ENCODE data around the gene CMTM6.
"Not testable (repeated sequence)": the region's sequence is repeated elsewhere in the genome, so short reads cannot be mapped to it uniquely, and the experiment has no call there.

CMTM6 gene

DNA sequence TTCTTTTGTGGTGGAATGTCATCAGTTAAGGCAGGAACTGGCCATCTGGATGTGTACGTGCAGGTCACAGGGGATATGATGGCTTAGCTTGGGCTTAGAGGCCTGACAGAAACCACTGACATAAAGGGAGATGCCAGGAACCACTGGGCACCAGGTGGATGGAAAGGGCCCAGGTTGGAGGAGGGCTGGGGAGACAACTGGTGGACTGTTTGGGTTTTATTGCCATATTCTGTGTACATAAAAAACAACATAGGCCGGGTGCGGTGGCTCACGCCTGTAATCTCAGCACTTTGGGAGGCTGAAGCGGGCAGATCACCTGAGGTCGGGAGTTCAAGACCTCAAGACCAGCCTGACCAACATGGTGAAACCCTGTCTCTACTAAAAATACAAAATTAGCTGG, 35.8 kb downstream of the CMTM6 start:
- not testable (repeated sequence) for DNase-seq (ENCODE audit: low spot score)

DNA sequence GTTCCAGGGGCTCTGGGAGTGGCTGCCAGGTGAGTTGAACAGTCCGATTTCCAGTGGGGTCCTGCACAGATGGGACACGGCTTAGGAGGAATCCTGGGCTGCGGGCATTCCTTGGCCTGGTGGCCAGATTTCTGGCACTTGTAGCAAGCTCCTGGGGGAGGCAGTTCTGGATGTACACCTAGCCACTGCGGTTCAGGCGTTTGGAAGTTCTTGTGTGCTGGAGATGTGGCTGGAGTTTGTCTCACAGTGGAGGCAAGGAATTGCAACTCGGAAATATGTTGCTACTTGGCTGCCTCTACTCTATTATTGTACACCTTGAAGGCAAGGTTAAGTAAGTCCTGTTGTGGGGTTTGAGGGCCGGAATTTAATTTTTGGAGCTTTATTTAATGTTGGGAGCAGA, 37.9 kb downstream of the CMTM6 start:
- not testable (repeated sequence) for DNase-seq (ENCODE audit: low spot score)

DNA sequence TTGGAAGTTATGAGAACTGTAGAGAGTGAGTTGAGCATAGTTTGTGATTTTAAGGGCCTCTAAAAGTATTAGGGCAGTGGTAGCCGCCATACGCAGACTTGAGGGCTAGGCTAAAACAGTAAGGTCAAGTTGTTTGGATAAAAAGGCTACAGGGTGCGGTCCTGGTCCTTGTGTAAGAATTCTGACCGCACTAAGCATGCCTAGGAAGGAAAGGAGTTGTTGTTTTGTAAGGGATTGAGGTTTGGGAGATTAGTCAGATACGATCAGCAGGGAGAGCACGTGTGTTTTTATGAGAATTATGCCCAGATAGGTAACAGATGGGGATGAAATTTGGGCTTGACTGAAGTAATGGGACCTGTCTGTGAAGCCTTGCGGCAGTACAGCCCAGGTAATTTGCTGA, 39.2 kb downstream of the CMTM6 start:
- DNase-seq (ENCODE audit: low spot score): not testable (repeated sequence)

DNA sequence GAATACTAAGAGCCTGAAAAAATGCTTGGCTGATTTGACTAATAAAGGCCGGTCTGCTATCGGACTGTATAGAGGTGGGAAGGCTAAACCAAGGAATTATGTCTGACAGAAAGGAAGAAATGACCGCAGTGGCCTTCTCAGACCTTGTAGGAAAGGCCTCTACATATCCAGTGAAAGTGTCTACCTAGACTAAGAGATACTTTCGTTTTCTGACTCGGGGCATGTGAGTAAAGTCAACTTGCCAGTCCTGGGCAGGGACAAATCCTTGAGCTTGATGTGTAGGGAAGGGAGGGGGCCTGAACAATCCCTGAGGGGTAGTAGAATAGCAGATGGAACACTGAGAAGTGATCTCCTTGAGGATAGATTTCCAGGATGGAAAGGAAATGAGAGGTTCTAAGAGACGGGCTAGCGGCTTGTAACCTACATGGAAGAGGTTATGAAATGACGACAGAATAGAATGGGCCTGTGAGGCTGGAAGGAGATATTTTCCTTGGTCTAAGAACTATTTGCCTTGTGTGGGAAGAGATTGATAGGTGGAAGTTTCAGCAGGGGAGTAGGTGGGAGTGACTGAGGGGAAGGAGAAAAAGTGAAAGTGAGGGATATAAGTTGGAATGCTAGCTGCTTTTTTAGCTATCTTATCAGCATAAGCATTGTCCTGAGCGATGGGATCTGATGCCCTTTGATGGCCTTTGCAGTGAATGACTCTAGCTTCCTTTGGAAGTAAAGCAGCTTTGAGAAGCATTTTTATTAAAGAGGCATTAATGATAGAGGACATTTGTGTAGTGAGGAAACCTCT, 40.3 kb downstream of the CMTM6 start:
- DNase-seq (ENCODE audit: low spot score): not testable (repeated sequence)

DNA sequence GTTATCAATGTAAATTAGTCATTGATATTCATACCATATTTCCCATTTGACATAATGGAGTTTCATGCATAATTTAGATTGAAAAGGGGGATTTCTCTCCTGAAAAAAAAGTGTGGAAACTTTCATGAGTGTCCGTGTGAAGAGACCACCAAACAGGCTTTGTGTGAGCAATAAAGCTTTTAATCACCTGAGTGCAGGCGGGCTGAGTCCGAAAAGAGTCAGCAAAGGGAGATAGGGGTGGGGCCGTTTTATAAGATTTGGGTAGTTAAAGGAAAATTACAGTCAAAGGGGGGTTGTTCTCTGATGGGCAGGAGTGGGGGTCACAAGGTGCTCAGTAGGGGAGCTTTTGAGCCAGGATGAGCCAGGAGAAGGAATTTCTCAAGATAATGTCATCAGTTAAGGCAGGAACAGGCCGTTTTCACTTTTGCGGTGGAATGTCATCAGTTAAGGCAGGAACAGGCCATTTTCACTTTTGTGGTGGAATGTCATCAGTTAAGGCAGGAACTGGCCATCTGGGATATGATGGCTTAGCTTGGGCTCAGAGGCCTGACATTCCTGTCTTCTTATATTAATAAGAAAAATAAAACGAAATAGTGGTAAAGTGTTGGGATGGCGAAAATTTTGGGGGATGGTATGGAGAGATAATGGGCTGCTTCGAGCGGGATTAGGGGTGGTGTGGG, 41.7 kb downstream of the CMTM6 start:
- DNase-seq (ENCODE audit: low spot score): not testable (repeated sequence)

DNA sequence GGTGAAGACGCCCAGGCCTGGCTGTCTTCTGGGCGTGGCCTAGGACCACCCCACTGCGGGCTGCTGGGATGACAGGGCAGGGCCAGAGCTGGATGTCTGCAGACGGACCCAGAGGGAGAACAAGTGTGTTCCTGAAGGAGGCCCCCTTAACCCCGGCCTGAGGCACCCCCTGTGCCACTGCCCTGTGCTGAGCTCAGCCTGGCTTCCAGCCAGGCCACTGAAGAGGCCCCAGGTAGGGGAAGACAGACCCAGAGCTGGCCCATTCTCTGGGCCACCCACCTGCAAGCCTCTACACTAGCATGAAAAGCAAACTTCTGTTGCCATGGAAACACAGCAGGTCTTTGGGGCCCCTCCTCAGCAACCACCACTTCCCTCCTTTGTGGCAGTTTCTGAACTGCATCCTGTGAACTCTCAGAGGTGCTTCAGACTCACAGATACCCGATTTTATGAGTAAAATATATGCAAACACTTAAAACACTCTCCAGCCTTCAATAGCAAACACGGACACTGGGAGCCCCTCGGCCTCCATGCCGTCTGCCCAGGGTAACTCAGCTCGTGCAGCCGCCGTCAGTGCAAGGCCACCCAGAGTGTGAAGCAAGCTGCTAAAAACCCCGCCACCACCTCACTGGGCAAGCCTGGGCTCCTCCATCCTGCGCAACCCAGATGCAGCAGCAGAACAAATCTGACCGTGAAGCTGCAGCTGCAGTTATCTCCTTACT, 42.5 kb downstream of the CMTM6 start:
- DNase-seq (ENCODE audit: low spot score): no peak

DNA sequence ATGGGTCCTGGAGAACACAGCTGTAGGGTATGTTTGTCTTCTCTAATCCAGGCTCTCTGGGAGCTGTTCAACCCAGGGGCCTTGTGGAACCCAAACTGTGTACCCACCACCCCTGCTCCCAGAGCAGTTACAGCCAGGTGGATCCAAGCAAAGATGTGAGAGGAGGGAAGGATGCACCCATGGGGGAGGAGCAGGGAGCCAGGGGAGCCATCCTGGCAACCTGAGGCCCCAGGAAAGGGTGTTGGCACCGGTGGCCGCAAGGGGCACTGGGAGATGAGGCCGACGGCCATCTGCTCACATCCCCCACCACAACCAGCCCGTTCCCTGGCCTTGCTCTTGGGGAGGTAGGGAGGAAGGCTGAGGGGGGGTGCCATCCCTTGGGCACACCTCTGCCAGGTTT, 43.2 kb downstream of the CMTM6 start:
- DNase-seq (ENCODE audit: low spot score): no peak

DNA sequence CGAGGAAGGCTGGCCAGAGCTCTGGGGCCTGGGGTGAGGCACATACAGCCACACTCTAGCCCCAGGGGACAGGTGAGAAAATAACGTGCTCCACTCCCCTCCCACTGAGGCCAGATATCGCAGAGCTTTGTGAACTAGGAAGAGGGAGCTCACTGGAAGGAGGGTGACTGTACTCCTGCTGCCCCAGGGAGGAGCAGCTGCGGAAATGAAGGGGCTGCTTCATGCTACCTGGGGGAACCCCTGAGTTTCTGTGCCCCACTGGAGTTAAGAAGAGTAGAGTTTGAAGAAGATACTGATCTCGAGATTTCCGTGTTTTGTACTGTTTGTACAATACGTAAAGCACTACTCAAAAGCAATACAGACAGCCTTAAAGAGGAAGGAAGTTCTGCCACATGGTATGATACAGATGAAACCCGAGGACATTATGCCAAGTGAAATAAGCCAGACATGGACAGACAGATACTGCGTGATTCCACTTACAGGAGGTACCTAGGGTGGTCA, 44.6 kb downstream of the CMTM6 start:
- DNase-seq (ENCODE audit: low spot score): no peak

DNA sequence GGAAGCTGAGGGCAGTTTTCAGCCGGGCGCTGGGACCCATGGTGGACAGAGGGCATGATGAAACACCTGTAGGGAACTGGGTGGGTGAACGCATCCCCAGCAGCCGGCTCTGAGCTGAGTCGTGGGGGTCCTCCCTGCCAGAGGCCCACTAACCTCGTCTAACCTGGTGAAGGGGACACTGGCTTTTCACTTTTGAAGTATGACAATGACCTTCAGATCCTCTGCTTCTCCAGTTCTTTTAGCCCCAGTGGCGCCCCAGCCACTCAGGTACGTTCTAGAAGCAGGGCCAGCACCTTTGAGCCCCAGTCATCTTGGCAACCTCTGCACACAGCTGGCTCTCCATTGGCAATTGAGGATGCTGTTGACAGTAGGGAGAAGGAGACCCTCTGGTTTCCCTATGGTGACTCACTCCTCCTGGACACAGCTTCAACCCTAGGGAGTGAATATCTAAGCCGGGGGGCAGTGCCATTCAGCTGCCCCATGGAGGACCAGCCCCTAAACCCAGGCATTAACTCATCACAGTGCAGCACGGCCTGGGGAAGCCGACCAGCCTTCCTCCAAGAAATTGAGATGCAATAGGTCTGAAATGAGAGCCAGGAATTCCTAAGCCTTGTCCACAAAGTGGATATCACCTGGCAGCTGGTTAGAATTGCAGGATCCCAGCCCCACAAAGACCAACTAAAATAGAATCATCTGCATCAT, 46.1 kb downstream of the CMTM6 start:
- no peak for DNase-seq (ENCODE audit: low spot score)

DNA sequence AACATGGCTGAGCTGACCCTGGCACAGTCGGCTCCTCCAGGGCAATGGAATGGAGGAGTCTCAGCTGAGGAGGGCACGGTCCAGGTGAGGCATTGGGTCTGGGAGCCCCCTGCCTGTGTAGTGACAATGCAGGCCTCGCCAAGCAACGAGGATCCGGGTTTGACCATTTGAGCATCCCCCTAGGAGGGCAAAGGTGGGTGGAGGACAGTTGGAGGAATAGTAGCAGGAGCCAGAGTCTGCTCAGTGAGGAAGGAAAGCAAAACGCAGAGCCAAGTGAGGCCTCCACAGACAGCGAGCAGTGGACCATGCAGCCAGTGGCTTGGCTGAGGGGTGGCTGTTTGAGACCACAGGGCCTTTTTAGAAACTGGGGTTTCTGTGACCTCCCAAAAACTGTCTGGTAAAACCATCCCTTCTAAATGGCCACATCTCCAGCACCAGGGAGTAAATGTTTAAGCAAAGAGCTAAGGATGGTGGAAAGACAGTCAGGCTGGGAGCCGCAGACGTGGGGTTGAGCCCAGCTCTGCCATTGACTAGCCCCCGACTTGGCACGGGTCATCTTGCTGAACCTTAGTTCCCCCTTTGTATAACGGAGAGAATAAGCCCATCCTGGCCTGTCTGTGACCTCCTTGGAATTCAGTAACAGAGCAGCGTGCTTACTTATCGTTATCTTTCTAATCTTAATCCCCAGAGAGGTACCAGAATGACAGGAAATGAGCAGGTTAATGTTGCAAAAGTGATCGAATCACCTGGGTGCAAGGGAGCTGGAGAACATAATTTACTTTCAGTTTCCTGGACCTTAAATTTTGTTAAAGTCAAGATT, 46.8 kb downstream of the CMTM6 start:
- no peak for DNase-seq (ENCODE audit: low spot score)

DNA sequence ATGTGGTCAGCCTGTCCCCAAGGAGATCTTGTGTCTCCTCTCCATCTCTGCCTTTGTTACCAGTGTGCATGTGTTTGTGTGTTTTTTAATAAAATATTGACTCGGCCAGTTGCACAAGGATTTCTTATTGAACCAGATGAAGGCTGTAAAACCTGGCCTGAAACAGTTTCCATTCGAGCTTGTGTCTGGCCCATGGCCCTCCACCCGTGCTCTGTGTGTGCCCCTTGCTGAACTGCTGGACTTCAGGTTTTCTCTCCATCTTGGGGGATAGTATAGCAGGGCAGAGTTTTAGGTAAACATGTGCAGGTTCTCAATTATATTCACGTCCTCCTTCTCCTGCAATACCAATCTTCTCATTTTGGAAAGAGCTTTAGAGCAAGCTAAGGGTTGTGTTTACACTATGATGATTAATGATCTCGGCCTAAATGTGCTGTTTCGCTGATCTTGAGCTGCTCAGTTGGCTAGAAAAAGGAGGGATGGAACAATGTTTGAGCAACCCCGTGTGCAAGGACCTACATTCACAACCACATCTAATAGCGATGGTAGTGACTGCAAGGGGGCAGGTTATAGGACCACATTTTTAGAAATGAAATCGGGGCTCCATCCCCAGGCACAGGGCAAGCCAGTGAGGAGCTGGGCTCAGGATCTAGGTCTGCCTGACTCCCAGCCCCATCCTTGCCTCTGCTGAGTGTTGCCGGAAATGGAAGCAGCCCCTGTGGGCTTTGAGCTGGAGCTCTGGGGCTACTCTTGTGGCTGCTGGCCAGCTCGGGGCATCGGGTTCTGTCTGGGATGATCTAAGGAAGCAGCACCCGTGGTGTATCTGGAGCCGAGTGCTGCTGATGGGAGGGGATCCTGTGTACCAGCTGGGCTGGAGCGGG, 47.7 kb downstream of the CMTM6 start:
- no peak for DNase-seq (ENCODE audit: low spot score)

DNA sequence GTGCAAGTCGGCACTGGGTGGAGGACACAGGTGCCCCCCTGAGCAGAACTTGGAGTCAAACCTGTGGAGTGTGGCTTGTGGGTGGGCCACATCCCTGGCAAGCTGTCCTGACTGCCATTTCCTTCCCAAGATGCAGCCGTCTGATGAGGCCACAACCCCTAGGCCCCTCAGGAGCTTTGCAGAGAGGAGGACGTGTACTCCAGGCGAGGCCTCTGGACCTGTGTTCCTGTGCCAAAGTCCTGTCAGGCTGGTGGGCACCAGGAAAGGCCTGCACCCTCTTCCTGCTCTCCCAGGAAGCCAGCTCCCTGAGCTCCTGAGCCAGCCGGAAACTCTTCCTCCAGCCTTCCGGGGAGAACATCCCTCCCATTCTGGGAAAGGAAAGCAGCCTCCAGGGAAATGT, 48.5 kb downstream of the CMTM6 start:
- no peak for DNase-seq (ENCODE audit: low spot score)

DNA sequence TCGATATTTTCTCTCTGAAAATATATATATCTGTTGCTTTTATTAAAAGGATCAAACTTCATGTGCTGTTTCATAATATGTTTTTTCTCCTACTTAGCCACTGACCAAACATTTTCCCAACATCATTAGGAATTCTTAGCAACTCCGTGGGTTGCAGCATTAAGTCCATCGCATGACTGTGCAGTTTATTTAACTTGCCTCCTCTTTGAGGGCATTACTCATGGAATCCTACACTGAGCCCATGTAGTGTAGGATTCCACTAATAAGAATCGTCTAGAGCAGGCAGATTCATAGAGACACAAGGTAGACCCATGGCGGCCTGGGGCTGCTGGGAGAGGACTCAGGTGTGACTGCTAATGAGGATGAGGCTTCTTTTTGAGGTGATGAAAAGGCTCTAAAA, 49.3 kb downstream of the CMTM6 start:
- DNase-seq (ENCODE audit: low spot score): no peak

DNA sequence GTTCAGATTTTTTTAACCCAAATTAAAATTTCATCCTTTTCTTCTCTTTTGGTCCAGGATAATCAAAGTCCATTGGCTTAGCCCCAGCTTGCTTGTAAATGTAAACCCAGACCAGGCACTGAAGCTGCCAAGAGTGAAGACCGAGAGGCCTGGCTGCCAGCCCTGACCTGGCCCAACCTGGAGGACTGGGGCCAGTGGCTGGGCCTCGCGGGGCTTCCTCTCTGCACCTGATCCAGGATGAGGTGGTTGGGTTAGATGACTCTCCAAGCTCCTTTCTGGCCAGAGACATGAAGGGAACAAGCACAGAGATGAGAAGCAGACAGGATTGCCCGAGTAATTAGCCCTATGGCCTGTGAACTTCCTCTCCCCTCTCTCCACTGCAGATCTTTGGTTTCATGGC, 50.6 kb downstream of the CMTM6 start:
- DNase-seq (ENCODE audit: low spot score): no peak

DNA sequence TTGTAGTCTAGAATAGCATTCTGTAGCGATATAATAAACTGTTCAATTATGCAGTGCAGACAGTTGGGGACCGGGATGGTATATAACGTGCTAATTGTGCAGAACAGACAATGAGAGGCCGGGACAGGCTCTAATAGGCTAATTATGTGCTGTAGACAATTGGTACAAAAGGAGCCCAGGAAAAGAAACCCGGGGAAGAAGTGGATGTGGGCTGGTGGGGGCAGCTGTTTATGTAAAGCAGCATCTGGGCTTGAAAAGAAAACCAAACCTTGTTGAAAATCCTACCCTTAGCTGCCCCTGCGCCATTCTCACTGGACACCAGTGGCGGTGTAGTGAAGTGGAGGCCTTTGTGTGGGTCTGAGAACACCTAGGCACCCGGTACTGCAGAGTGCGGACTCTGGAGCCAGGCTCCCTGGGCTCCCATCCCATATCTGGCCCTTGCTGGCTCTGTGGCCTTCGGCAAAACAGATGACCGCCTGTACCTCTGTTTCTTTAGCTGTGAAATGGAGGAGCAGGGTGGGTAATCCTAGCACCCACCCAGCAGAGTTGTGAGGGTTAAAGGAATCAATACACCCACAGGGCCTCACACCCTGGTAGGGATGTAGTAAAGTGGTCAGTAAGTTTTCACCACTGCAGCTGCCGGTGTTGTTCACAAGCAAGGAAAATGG, 51.5 kb downstream of the CMTM6 start:
- DNase-seq (ENCODE audit: low spot score): no peak

DNA sequence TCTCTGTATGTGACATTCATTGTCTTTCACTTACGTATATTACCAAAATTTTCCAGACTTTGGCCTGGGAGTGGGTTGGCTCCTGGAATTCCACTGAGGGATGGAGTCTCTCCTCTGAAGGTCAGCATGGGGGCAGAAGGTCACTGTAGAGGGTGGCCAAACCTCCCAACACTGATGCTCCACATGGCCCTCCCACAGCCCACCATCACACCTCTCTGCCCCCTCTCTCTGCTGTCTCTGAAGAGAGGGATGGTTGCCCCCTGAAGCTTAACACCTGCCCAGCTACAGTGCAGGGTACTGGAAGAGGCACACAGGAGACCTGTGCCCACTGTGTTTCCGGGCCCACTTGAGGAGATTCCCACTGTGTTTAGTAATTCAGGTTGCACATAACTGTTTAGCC, 52.2 kb downstream of the CMTM6 start:
- no peak for DNase-seq (ENCODE audit: low spot score)

DNA sequence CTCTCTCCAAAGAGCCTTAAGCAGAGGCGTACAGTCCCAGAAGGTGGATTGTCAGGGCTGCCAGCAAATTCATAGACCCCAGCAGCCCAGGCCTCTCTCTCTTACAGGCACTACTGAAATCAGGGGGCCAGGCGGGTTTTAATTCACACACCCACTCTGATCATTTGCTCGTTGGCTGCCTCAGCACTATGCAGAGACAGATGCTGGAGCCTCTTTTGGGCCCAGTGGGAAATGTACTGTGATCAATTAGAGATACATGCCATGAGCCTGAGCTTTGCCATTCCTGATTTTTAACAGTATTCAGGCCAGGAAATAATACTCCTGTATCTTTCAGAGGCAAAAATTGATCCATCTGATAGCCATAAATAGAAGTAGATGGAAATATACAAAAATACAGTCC, 53.0 kb downstream of the CMTM6 start:
- DNase-seq (ENCODE audit: low spot score): no peak

DNA sequence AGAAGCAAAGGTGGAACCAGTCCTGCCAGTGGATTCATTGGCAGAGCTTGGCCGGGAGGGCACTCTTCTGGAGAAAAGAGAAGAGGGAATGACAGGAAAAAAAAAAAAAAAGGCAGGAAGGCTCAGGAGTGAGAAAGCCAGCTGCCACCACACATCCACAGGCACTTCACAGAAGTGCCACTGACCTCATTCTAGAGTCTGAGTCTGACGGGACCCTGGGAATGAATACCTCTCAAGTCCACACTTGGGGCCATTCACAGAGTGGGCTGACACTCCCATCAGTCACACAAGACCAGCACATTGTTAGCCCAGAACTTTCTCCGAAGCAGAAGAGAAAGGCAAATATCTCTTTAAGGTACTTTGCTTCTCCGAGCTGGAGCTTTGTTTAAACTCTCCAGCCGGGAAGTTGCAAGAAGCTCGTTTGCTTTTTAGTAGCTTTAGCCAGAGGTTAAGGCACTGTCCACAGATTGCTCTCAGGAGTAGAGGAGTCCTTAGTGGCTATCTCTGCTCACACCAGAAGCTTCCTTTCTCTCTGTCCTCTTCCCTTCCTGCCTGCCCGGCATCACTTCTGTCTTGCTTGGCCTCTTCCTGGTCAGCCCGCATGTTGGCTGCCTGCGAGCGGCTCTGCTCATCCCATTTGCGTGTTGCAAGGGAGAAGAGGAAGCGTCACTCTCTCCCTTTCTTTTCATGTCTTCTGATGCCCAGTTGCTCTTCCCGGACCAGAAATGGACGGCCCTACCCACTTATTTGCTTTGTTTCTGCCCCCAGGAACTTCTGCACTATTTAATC, 53.8 kb downstream of the CMTM6 start:
- DNase-seq (ENCODE audit: low spot score): no peak

DNA sequence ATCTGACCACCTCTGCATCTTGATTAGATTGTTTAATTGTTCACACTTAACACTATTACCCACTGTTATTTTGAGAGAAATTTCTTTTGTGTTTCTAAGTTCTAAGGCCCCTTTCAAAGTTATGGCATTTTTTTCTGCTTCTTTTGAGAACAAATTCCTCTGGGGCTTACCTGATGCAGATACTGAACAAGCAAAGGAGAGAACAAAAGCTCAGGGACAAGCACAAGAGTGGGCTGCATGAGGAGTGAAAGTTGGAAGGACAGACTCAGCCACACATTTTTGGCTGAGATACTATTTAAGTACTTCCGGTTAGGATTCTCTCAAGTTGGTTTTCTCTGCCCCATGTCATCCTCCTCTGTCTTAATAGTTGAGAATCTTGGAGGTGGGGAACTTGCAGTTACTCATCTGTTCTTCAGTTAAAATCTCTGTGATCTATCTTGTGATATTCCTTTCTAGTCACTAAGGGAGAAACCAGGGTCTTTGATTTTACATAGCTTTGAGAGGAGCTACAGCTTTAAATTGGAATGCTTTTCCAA, 54.7 kb downstream of the CMTM6 start:
- no peak for DNase-seq (ENCODE audit: low spot score)
